Lower lobe of right lung (tissue), 2 donors: ENCODE measurements around the gene ZFHX2. TPM values are rescaled to one million over a fixed set of nuclear protein-coding genes. Genes with fewer than 3 reads are reported as not detected.

Source experiments
- ATAC-seq, 2 donors: fragments of 200-7000 bp; cut with Tn5 transposase; one replicate each; pipeline ENCODE4 v1.9.1; 2020 to 2022; ENCODE audit warnings: mild to moderate bottlenecking in 2 of 2, moderate library complexity in 2 of 2
- DNase-seq: peaks from one replicate; pipeline ENCODE4 v3.0.0-alpha.2; 2020
- H3K27ac ChIP-seq: fragments of 200-600 bp; one replicate; pipeline ENCODE4 v1.8.0; 2022
- H3K27me3 ChIP-seq: fragments of 200-600 bp; one replicate; pipeline ENCODE4 v1.8.0; 2022; ENCODE audit warnings: low read depth
- H3K36me3 ChIP-seq: fragments of 200-600 bp; one replicate; pipeline ENCODE4 v1.8.0; 2022; ENCODE audit warnings: mild to moderate bottlenecking
- H3K4me1 ChIP-seq: fragments of 200-600 bp; one replicate; pipeline ENCODE4 v1.8.0; 2022
- H3K4me3 ChIP-seq: fragments of 200-600 bp; one replicate; pipeline ENCODE4 v1.8.0; 2022; ENCODE audit warnings: mild to moderate bottlenecking
- H3K9me3 ChIP-seq: fragments of 200-600 bp; one replicate; pipeline ENCODE4 v1.8.0; 2022
- intact Hi-C: fragments of 100-400 bp; cut with DNase I; formaldehyde crosslinking; loops from one replicate; pipeline ENCODE4 v1.11.0; 2022
- total RNA-seq: library from RNA; stranded (reverse); fragmentation: NEBNext Ultra II Directional; extraction: Animal tissue kit (Norgen Biotek cat#: 25700); gene quantifications from one replicate; pipeline ENCODE4 v1.2.1, GENCODE V29; 2021
- TF ChIP-seq, protein P1 (sequence below): fragments of 200-600 bp; IDR thresholded peaks from one replicate; pipeline ENCODE4 v1.8.0; 2022; ENCODE audit warnings: antibody characterized with exemption, mild to moderate bottlenecking
- donor health status: DM: no; HTN: yes; CAD: no; lungs with severe emphysema.

ZFHX2 gene
- total RNA-seq, 1 donor from 2014 or later, result 5.1 TPM

- H3K4me3 ChIP-seq, result peak overlapping the region; percentile 36
- no peak overlapping the region for H3K27ac ChIP-seq
- intact Hi-C loops, result no loop called here
- H3K9me3 ChIP-seq, result no peaks in the 10 kb centered on the region
- TF ChIP-seq, protein P1, sequence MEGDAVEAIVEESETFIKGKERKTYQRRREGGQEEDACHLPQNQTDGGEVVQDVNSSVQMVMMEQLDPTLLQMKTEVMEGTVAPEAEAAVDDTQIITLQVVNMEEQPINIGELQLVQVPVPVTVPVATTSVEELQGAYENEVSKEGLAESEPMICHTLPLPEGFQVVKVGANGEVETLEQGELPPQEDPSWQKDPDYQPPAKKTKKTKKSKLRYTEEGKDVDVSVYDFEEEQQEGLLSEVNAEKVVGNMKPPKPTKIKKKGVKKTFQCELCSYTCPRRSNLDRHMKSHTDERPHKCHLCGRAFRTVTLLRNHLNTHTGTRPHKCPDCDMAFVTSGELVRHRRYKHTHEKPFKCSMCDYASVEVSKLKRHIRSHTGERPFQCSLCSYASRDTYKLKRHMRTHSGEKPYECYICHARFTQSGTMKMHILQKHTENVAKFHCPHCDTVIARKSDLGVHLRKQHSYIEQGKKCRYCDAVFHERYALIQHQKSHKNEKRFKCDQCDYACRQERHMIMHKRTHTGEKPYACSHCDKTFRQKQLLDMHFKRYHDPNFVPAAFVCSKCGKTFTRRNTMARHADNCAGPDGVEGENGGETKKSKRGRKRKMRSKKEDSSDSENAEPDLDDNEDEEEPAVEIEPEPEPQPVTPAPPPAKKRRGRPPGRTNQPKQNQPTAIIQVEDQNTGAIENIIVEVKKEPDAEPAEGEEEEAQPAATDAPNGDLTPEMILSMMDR, result no peak
- no peak for DNase-seq
- peaks cover 45% of the 10 kb centered on the region for H3K27me3 ChIP-seq
- H3K4me1 ChIP-seq, result peaks cover 15% of the 10 kb centered on the region
- ATAC-seq, result peak; percentile 62 to 69
- H3K36me3 ChIP-seq, result no peaks in the 10 kb centered on the region
These were observed 25.6 kb upstream of the ZFHX2 start for GRCh38 chr14:23577004-23577681.

- DNase-seq (no peak), ATAC-seq (no peak)
- Histone ChIP-seq H3K36me3 (no peaks in the 10 kb centered on the region), H3K27me3 (peaks cover 40% of the 10 kb centered on the region), H3K4me1 (peaks cover 28% of the 10 kb centered on the region), H3K4me3 (no peak overlapping the region), H3K27ac (no peak overlapping the region), H3K9me3 (no peaks in the 10 kb centered on the region)
- intact Hi-C loops, result no loop called here
- TF ChIP-seq, protein P1, result no peak
These were observed 21.9 kb upstream of the ZFHX2 start for GRCh38 chr14:23573384-23574015.

DNA sequence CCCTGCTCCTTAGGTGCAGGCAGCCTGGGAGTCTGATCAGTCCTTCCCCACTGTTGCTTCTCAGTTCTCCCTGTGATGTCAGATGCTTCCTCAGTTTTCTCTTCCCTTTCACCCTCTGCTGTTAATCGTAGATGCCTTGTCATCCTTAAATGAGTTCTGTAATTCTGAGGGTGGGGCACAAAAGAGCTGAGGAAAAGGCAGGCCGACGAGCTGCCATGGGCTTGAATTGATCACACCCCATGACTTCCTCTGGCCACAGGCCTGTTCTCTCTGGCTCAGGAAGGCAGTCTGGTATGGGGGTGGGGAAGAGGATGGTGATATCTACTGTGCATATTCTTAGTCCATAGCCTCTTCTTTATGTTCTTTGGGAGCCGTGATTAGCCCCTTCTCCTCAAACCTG lies 21.3 kb upstream of the ZFHX2 start:
- ATAC-seq (peak; percentile 22 to 63), DNase-seq (no peak)
- H3K27me3 ChIP-seq, result peaks cover 36% of the 10 kb centered on the region
- intact Hi-C loops, result no loop called here
- TF ChIP-seq, protein P1, result no peak
- peaks cover 35% of the 10 kb centered on the region for H3K4me1 ChIP-seq
- H3K9me3 ChIP-seq, result no peaks in the 10 kb centered on the region
- no peak overlapping the region for H3K4me3 ChIP-seq
- no peaks in the 10 kb centered on the region for H3K36me3 ChIP-seq
- H3K27ac ChIP-seq, result peak overlapping the region; percentile 46

- intact Hi-C loops, result no loop called here
- Histone ChIP-seq H3K4me3 (no peak overlapping the region), H3K27ac (peak overlapping the region; percentile 46), H3K4me1 (peaks cover 35% of the 10 kb centered on the region), H3K27me3 (peaks cover 32% of the 10 kb centered on the region), H3K9me3 (no peaks in the 10 kb centered on the region), H3K36me3 (no peaks in the 10 kb centered on the region)
- TF ChIP-seq, protein P1, result no peak
- ATAC-seq (no peak), DNase-seq (no peak)
These were observed 20.9 kb upstream of the ZFHX2 start for GRCh38 chr14:23572524-23572828.

GRCh38 chr14:23571701-23572523 lies 20.3 kb upstream of the ZFHX2 start:
- intact Hi-C loops, result no loop called here
- Histone ChIP-seq H3K4me1 (peaks cover 30% of the 10 kb centered on the region), H3K27me3 (peaks cover 26% of the 10 kb centered on the region), H3K27ac (peak overlapping the region; percentile 46), H3K36me3 (no peaks in the 10 kb centered on the region), H3K4me3 (no peak overlapping the region), H3K9me3 (no peaks in the 10 kb centered on the region)
- TF ChIP-seq, protein P1, result no peak
- DNase-seq, result no peak
- no peak for ATAC-seq
